ENCODE results near the gene OVOL3.

OVOL3 gene

DNA sequence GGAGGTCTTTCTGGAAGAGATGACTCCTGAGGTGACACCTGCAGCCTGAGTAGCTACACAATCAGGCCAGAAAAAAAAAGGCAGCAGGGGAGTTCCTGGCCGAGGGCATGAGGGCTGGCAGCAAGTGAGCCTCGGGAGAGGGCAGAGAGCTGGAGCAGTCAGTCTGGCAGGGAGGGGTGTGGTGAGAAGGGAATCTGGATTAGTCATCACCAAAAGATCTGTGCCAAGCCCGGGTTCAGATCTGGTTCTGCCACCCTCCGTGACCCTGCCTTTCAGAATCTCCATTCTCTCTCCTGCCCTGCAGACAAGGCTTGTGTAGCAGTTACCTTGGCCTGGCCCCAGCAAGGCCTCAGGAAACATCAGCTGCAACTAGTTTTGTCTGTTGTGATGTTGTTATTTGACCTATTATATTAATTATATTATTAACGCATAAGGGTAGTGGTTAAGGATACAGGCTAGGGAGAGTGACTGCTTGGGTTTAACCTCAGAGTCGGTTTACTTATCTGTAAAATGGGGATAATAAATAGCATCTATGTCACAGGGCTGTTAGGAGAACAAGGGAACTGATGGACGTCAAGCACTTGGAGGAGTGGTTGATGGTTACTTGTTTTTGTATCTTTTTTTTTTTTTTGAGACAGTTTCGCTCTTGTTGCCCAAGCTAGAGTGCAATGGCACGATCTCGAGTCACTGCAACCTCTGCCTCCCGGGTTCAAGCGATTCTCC is 26.2 kb downstream of the OVOL3 start:
- DNase-seq, result peak; percentile 26

DNA sequence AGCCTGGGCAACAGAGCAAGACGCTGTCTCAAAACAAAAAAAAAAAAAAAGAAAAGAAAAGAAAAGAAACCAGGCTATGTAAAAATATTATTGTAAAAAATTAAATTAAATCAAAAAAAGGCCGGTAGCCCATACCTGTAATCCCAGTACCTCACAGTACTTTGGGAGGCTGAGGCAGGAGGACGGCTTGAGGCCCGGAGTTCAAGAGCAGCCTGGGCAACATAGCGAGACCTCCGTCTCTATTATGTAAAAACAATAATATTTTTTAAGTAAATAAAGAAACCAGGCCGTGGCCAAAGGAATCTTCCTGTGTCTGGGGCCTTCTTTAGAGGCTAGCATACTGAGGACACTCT is 28.2 kb downstream of the OVOL3 start:
- no peak for DNase-seq

DNA sequence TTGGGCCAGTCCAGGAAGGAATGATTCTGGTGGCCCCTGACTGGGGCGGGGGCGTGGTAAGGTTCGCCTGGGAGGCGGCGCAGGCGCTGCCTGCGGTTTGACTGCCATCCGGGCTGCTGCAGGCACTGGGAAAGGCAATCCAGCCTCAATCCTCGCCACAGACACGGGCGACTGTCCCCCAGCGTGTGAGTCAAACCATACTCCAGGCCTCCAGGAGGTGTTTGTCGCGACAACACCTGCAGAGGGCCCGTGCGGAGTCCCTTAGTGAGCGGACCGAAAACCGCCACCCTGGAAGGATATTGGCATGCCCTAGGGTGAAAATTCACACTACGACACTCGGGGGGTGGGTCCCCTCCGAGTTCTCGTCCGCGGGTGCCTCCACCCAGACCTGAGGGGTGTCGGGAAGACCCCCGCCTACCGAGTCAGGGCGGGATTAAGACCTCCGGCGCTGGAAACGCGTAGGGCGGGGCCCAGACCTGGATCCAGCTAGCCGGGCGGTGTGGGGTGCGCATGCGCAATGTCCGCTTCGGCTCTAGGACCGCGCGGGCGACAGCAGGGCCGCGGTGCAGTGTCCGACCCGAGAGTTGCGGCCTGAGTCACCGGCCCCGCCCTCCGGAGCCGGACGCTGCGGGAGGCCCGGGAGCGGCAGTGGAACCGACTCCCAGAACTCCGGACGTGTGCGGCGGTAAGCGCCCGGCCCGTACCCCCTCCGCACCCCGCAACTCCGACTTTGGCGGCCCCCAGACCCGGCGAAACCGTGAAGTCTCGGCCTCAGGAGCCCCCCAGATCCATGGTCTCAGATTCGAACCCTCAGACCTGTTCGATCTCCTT is 28.7 kb downstream of the OVOL3 start, which contains the start of gene CAPNS1:
Gene CAPNS1, plus strand, starts transcription at position 594 of the 831 bp plus-strand sequence. CDS start 946 bp downstream, outside the sequence.
- peak; percentile 95 for DNase-seq

DNA sequence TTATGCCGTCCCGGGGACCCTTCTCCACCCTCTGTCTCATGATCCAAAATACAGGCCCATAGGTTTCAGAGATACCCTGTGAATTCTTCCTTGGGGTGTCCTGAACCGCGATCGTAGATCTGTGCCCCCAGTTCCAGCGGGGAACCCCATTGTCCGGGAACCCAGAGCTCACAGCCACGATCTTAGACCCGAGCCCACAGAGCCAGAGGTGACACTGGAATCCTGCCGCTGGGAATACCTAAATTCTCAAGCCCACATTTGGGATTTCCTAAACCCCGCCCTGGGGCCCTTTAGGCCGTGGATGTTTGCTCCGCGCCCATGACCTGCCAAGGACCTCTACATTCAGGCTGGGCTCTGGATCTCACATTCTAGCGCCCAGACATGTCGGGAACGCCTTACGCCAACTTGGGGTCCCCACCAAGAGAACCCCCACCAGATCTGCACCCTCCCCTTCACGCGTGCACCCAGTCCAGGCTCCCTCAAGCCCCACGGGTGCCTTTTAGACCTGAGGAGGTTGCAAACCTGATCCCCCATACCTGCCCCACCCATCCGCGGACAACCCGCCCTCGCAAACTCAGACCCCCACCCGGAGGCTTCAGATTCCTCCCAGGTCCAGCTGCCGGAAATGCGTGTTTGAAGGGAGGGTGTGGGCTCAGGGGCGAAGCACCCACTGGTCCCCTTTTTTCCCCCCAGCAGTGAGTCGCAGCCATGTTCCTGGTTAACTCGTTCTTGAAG is 29.5 kb downstream of the OVOL3 start:
- peak; percentile 47 for DNase-seq

DNA sequence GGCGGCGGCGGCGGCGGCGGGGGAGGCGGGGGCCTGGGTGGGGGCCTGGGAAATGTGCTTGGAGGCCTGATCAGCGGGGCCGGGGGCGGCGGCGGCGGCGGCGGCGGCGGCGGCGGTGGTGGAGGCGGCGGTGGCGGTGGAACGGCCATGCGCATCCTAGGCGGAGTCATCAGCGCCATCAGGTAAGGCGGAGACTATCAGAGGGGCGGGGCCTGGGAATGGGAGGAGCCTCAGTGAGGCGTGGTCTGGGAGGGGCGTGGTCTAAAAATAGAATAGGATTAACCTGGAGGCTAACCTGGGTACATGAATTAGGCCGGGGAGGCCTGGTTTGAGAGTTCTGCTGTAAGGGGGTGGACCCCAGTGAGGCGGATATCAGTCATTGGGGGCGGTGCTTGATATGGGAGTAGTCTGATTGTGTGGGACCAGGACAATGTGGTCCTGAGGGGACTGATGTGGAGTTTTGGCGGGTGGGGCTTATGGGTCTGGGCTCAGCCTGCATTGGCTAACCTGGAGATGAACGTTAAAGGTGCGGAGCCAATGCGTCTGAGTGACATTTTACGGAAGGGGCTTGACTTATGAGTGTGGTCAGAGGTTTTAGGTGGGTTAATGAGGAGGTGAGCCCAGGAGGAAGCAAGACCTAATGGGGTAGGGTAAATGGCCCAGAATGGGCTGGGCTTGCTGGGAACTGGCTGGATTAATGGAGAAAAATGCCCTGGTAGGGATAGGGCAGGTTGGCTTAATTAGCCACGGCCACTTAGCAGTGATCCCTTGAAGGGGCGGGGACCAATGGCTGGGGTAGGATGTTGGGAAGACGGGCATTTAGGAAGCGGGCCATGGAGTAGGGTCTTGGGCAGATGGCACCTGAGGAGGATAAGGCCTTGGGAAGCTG is 30.3 kb downstream of the OVOL3 start:
- peak; percentile 86 for DNase-seq

DNA sequence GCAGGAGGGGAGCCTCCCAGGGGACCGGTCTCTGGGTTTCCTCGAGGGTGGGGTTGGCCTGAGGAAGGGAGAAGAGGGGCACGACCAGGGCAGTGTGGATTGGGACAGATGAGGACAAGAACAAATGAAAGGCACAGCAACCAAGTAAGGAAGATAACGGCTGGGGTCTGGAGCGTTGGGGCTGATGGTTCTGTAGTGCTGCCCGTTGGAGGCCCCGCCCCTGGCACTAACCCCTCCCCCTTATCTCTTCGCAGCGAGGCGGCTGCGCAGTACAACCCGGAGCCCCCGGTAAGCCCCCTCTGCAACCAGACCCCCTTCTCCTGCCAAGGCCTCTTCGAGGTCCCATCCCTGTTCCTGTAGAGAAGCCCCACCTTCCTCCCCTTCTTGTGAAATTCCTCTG is 31.1 kb downstream of the OVOL3 start:
- DNase-seq, result no peak

DNA sequence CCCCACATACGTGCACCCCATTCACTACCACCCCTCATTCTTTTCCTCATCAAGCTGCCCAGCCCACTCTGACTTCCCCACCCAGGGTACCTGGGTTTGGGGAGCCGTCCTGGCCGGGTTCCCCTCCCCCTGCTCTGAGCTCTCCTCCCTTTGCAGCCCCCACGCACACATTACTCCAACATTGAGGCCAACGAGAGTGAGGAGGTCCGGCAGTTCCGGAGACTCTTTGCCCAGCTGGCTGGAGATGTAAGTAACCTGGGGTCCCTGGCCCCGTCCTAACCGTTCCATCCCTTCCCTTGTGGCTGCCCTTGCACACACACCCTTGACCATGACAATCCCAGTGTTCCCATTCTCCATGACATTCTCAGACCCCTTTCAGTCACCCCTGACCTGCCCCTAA is 31.6 kb downstream of the OVOL3 start:
- DNase-seq, result no peak

DNA sequence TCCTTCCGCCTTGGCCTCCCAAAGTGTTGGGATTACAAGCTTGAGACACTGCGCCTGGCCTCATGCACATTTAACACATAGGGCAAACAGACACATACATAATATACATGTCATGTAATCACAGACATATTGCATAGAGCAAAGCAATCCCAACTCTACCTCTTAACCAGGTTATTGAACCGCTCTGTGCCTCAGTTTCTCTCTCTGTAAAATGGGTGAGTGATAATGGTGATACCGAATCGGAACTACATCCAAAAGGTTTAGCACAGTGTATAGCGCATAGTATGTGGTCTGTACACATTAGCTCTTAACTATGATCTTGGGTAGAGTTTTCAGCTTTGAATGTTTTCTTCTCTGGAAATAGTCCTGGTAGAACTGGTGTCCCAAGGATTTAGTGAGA is 33.7 kb downstream of the OVOL3 start:
- no peak for DNase-seq

DNA sequence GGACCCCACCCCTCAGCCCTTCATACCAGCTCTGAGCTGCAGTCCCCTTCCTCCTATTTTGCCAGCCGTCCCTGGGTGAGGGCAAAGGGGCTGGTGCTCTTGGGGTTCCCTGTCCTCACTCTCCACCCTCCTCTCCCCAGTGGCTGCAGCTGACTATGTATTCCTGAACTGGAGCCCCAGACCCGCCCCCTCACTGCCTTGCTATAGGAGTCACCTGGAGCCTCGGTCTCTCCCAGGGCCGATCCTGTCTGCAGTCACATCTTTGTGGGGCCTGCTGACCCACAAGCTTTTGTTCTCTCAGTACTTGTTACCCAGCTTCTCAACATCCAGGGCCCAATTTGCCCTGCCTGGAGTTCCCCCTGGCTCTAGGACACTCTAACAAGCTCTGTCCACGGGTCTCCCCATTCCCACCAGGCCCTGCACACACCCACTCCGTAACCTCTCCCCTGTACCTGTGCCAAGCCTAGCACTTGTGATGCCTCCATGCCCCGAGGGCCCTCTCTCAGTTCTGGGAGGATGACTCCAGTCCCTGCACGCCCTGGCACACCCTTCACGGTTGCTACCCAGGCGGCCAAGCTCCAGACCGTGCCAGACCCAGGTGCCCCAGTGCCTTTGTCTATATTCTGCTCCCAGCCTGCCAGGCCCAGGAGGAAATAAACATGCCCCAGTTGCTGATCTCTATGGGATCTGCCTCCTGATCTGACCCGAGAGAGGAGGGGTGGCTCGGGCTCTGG is 38.9 kb downstream of the OVOL3 start:
- DNase-seq, result no peak

DNA sequence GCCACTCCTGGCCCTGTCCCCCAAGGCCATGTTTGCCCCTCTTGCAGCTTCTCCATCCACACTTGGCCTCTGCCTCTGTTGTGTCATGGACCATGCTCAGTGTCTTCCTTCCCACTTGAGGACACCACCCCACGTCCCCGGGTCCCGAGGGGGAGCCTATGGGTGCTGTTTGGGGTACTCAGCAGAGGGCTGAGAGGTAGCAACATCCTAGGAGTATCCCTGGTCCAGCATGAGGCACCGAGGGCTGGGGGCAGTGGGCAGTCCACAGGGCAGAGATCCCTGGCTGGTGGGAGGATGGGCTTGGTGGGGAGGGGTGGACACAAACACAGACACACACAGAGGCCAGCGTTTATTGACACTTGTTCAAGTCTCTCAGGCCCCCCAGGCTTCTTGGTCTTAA is 39.6 kb downstream of the OVOL3 start:
- DNase-seq, result no peak

DNA sequence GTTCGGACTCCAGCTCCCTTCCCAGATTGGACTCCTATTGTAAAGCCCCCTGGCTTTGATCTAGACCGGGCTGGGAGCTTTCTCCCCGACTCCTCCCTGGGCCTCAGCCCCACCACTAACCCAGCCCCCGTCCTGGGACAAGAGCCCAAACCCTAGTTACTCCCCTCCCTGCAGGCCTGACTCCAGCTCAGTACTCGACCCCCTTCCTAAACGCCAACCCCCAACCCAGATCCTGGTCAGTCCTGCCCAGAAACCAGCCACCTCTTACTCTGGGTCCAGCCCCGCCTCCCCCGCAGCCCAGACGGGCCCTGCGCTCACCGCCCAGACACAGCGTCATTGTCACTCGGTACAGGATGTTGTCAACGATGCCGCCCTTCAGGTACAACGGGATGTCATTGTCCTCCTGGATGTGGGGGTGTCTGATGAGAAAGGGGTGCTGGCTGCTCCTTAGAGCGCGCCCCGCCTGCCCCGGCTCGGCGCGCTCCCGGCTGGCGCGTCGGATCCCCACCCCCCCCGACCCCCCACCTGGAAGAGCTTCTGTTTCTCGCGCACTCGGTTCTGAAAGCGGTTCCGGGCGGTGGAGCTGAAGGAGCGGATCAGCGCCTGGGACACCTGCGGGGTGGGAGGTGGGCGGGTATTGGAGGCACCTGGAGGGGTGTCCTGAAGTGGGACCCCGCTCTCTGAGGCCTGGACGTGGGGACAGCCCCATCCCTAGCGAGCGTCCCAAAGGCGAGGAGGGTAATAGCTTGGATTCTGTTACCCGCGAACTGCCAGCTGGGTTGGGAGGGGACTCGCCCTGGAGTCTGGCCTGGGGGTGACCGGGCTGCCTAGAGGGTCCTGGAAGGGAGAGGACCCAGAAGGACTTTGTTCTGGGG is 40.4 kb downstream of the OVOL3 start:
- no peak for DNase-seq

DNA sequence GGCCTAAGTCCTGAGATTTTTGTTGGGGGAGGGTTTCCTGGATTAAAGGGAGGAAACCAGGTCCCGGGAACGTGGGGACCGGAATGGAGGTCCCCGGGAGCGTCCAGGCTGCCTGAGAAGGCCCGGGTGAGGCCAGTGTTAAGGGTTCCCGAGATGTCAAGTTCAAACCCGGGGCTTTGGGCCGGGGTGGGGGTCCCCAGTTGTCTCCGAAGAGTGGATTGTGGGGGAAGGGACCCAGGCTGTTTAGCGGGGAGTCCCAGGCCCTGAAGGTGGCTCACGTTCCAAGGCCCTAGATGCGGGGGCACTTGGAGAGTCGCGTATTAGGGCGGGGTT is 41.0 kb downstream of the OVOL3 start:
- DNase-seq, result no peak

DNA sequence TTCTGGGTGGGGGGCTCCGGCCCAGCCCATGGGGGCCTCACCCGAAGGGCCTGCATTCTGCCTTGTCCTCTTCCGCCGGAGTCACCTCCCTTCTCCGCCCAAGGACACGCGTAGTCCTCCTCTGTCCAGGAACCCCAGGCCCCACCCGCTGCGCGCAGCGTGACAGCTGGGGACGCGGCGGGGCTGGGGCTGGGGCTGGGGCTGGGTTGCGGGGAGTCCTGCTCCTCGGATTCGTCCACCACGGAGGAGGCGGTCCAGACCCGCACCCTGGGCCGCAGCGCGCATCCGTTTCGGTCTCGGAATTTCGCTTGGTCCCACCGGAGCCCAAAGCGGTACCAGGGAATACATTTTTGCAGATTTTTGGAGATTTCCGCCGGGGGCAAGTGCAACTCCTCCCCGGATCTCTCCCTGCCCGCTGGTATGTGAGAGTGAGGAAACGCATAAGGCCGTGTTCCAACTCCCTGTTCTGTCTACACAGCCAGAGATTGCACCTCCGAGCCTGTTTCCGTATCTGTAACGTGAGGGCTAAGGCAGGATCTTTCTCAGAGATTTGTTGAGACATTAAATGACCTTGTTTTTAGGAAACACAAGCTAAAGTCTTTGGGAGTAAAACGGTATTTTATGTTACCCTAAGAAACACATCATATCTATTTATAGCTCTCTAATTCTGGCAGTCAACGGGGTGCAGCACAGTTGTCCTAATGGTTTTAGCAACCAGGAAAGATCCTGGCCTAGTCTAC is 41.6 kb downstream of the OVOL3 start, which contains the start of gene COX7A1:
Gene COX7A1, minus strand, starts transcription at position 96 of the 740 bp plus-strand sequence. Its CDS starts 40 bp downstream, at position 56.
- no peak for DNase-seq

DNA sequence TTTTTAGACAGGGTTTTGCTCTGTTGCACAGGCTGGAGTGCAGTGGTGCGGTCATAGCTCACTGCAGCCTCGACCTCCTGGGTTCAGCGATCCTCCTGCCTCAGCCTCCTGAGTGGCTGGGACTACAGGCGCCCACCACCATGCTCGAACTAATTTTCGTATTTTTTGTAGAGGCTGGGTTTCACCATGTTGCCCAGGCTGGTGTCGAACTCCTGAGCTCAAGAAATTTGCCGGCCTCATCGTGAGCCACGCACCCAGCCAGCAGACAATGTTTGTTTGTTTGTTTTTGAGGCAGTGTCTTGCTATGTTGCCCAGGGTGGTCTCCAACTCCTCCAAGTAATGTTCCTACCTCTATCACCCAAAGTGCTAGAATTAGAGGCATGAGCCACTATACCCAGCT is 42.2 kb downstream of the OVOL3 start:
- no peak for DNase-seq

DNA sequence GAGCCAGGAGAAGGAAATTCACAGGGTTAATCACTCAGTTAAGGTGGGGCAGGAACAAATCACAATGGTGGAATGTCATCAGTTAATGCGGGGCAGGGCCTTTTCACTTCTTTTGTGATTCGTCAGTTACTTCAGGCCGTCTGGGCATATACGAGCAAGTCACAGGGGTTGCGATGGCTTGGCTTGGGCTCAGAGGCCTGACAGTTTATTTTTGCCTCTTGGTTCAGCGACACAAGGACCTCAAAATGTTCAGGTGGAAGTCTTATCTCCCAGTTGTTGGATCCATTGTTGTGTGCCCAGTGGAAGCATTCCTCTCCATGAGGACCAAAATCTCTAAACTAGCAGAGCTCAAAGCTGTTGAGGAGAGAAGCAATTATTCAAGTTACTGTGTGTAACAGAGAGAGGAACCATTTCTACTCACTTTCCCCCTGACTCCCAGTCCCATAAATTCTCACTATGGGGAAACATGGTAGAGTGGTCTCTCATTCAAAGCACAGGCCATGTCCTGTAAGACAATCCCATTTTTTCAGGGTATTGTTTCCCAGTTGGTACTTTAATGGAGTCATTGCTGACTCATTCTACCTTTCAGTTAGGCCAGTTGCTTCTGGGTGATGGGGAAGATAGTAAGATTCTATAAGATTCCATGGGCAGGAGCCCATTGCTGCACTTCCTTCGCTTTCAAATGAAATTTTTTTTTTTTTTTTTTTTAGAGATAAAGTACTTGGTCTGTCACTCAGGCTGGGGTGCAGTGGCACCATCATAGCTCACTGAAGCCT is 50.1 kb downstream of the OVOL3 start:
- no peak for DNase-seq

All from CD4-positive, alpha-beta T cell treated with Interleukin-17A for 4 hours (primary cell).